Measurements from ENCODE around the gene AIG1.

Gene AIG1

GRCh38 chr6:143098054-143098671, 37.5 kb downstream of the AIG1 start:
- DNase-seq (ENCODE audit: low spot score) (no peak), ATAC-seq (ENCODE audit: low read depth) (no peak)
- no peaks in the 10 kb centered on the region for H3K27me3 ChIP-seq (ENCODE audit: insufficient read depth, poor library complexity, severe bottlenecking)
- H3K36me3 ChIP-seq (ENCODE audit: low read depth), result no peaks in the 10 kb centered on the region
- H3K4me3 ChIP-seq (ENCODE audit: severe bottlenecking), result no peak overlapping the region
- no peaks in the 10 kb centered on the region for H3K9me3 ChIP-seq (ENCODE audit: severe bottlenecking)
- TF ChIP-seq CTCF (IDR thresholded peaks at IDR 0.05; ENCODE audit: poor library complexity, severe bottlenecking), result no peak
- no peak overlapping the region for H3K27ac ChIP-seq (ENCODE audit: poor library complexity, severe bottlenecking)
- peaks cover 6% of the 10 kb centered on the region for H3K4me1 ChIP-seq (ENCODE audit: insufficient read depth, poor library complexity, severe bottlenecking)

- Histone ChIP-seq H3K27me3 (ENCODE audit: insufficient read depth, poor library complexity, severe bottlenecking) (no peaks in the 10 kb centered on the region), H3K36me3 (ENCODE audit: low read depth) (no peaks in the 10 kb centered on the region), H3K4me1 (ENCODE audit: insufficient read depth, poor library complexity, severe bottlenecking) (peaks cover 6% of the 10 kb centered on the region), H3K9me3 (ENCODE audit: severe bottlenecking) (no peaks in the 10 kb centered on the region), H3K4me3 (ENCODE audit: severe bottlenecking) (no peak overlapping the region), H3K27ac (ENCODE audit: poor library complexity, severe bottlenecking) (no peak overlapping the region)
- no peak for ATAC-seq (ENCODE audit: low read depth)
- no peak for DNase-seq (ENCODE audit: low spot score)
- no peak for TF ChIP-seq CTCF (IDR thresholded peaks at IDR 0.05; ENCODE audit: poor library complexity, severe bottlenecking)
Measured at GRCh38 chr6:143099647-143100046, 39.0 kb downstream of the AIG1 start.

- no peak for TF ChIP-seq CTCF (IDR thresholded peaks at IDR 0.05; ENCODE audit: poor library complexity, severe bottlenecking)
- ATAC-seq (ENCODE audit: low read depth) (no peak), DNase-seq (ENCODE audit: low spot score) (no peak)
- Histone ChIP-seq H3K36me3 (ENCODE audit: low read depth) (no peaks in the 10 kb centered on the region), H3K9me3 (ENCODE audit: severe bottlenecking) (no peaks in the 10 kb centered on the region), H3K4me1 (ENCODE audit: insufficient read depth, poor library complexity, severe bottlenecking) (peaks cover 6% of the 10 kb centered on the region), H3K27me3 (ENCODE audit: insufficient read depth, poor library complexity, severe bottlenecking) (no peaks in the 10 kb centered on the region), H3K27ac (ENCODE audit: poor library complexity, severe bottlenecking) (no peak overlapping the region), H3K4me3 (ENCODE audit: severe bottlenecking) (no peak overlapping the region)
Measured at GRCh38 chr6:143100429-143100828, 39.7 kb downstream of the AIG1 start.

- Histone ChIP-seq H3K4me3 (ENCODE audit: severe bottlenecking) (no peak overlapping the region), H3K27me3 (ENCODE audit: insufficient read depth, poor library complexity, severe bottlenecking) (no peaks in the 10 kb centered on the region), H3K9me3 (ENCODE audit: severe bottlenecking) (no peaks in the 10 kb centered on the region), H3K27ac (ENCODE audit: poor library complexity, severe bottlenecking) (no peak overlapping the region), H3K4me1 (ENCODE audit: insufficient read depth, poor library complexity, severe bottlenecking) (no peaks in the 10 kb centered on the region), H3K36me3 (ENCODE audit: low read depth) (no peaks in the 10 kb centered on the region; the same call in 1 of the 2 replicates)
- TF ChIP-seq CTCF (IDR thresholded peaks at IDR 0.05; ENCODE audit: poor library complexity, severe bottlenecking), result no peak
- no peak for DNase-seq (ENCODE audit: low spot score)
- ATAC-seq (ENCODE audit: low read depth), result no peak
Measured at GRCh38 chr6:143103916-143104315, 43.2 kb downstream of the AIG1 start.

GRCh38 chr6:143107440-143107839, 46.8 kb downstream of the AIG1 start:
- no peaks in the 10 kb centered on the region for H3K4me1 ChIP-seq (ENCODE audit: insufficient read depth, poor library complexity, severe bottlenecking)
- TF ChIP-seq CTCF (IDR thresholded peaks at IDR 0.05; ENCODE audit: poor library complexity, severe bottlenecking), result no peak

More at GRCh38 chr6:143107440-143107839, 46.8 kb downstream of the AIG1 start:
- no peaks in the 10 kb centered on the region for H3K27me3 ChIP-seq (ENCODE audit: insufficient read depth, poor library complexity, severe bottlenecking)
- H3K4me3 ChIP-seq (ENCODE audit: severe bottlenecking), result no peak overlapping the region
- H3K36me3 ChIP-seq (ENCODE audit: low read depth), result no peaks in the 10 kb centered on the region; the same call in 1 of the 2 replicates
- H3K9me3 ChIP-seq (ENCODE audit: severe bottlenecking), result no peaks in the 10 kb centered on the region
- DNase-seq (ENCODE audit: low spot score) (no peak), ATAC-seq (ENCODE audit: low read depth) (no peak)
- H3K27ac ChIP-seq (ENCODE audit: poor library complexity, severe bottlenecking), result no peak overlapping the region

Measured in RWPE2 (cell line).